LNCAP (cell line): Measurements from ENCODE around the gene TP53I11.

Source experiments
- TF ChIP-seq, protein P1 (sequence below): fragments of 450-650 bp; IDR thresholded peaks from 2 replicates; pipeline ENCODE4 v1.5.1; 2017; ENCODE audit warnings: mild to moderate bottlenecking

TP53I11 gene

DNA sequence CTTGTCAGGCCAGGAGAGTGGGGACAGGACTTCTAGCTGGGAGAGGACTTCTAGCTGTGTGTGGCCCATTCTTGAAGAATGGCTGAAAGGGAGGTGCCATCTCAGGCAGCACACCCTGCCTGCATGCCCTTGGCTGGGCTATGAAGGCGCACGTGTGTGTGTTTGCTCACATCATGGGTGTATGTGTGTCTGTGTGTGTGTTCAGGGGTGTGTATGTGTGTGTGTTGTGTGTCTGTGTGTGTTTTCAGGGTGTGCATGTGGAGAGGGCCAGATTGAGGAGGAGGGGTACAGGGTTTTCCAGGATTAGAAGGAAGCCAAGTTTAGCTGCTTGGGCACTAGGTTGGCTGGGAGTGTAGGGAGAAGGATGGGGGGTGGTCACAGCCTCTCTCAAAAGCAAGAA, 16.6 kb downstream of the TP53I11 start:
- TF ChIP-seq, protein P1, sequence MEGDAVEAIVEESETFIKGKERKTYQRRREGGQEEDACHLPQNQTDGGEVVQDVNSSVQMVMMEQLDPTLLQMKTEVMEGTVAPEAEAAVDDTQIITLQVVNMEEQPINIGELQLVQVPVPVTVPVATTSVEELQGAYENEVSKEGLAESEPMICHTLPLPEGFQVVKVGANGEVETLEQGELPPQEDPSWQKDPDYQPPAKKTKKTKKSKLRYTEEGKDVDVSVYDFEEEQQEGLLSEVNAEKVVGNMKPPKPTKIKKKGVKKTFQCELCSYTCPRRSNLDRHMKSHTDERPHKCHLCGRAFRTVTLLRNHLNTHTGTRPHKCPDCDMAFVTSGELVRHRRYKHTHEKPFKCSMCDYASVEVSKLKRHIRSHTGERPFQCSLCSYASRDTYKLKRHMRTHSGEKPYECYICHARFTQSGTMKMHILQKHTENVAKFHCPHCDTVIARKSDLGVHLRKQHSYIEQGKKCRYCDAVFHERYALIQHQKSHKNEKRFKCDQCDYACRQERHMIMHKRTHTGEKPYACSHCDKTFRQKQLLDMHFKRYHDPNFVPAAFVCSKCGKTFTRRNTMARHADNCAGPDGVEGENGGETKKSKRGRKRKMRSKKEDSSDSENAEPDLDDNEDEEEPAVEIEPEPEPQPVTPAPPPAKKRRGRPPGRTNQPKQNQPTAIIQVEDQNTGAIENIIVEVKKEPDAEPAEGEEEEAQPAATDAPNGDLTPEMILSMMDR = no peak

DNA sequence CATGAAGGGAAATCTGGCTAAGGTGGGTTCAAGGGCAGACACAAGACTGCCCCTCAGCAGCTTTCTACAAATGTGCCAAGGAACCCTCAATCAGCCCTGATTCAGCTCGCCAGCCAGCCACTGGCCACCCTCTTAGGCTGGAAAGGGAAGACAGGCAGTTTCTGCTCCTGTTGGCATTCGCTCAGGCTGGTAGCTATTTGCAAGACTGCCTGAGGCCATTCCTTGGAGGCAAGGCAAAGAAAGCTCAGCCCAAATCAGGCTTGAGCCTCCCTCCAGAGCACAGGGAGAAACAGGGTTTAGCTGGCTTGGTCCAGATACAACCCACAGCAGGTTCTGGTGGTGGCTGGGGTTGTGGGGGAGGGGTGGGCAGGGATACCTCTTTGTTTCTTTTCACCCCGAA, 19.2 kb downstream of the TP53I11 start:
- TF ChIP-seq, protein P1 = no peak

DNA sequence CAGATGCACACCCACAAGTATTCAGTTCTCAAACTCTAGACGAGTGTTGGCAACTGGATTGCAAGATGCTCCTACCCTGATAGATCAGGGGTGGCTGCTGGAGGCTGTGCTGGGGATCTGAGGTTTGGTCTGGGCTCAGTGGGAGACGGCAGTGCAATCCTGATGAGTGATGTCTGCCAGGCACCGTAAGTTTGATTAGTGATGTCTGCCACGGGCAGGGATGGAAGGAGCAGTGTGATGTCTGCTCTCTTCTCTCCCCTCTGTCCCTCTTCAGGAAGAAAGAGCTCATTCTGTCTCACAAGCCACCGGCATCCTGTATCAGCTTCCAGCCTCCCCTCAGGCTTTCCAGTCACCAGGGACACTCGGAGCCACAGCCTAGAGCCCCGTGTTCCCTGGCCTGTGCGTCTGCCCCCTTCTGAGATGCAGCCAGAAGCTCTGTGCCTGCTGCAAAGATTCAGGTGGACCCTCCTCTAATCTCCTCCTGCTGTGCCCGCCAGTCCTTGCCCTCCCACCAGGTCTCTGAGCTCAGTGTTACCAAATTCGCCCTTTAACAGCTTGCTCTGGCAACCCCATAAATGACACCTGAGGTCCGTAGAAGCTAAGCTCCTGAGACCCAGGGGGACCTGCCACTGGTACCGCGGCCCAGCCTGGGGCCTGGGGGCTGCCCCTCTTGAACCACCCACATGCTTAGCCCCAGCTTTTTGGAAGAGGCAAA, 19.9 kb downstream of the TP53I11 start:
- TF ChIP-seq, protein P1 = no peak

DNA sequence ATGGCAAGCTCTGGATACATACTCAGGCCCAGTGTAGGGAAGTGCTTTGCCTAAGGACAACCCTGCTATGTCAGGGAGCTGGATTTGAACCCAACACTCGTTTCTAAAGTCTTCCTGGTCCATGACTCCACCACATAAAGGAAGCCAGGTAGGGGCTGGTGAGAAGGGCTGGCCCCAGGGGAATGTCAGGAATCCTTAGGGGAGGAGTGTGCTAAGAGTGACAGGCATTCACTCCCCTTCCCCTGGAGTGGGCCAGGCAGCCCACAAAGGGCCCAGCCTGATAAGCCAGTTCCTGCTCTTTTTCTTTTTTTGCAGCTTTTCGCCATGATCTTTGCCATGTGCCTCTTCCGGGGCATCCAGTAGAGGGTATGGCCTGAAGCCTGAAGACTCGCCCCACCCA, 21.9 kb downstream of the TP53I11 start:
- TF ChIP-seq, protein P1 = no peak

DNA sequence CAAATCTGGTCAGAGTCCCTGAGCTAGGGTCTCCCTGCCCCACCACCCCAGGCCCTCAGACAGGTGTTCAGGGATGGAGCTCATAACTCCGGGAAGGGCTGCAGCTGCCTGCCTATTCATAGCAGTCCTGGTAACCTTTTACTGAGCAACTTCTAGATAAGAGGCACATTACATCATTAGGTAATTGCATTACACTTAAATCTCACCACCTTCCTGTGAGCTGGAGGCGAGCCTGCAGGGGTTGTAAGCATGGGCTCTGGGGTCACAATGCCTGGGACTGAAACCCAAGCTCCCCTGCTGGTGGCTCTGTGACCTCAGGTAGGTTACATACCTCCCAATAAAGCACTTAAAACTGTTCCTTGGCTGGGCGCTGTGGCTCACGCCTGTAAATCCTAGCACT, 22.5 kb downstream of the TP53I11 start:
- TF ChIP-seq, protein P1 = no peak

DNA sequence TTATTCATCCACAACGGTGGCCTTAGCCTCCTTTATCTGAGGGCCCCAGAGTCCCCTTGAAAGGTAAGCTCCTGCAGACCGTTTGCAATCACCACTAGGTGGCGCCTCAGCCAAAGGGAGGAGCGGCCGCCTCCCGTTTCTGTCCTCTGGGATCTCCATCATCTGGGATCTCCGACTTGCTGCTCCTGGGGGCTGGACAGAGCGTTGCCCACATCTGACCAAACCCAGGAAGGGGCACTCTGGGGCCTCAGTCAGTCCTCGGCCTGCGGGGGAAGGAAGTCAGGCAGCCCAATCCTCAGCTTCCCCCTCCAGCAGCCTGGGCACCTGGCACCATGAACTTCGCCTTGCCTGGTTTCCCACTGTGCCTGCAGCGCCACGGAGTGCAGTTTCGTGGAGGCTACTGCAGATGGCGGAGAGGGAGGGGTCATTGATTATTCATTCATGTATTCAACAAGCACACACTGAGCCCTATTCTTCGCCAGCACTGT, 23.5 kb downstream of the TP53I11 start:
- TF ChIP-seq, protein P1 = peak; percentile 93

DNA sequence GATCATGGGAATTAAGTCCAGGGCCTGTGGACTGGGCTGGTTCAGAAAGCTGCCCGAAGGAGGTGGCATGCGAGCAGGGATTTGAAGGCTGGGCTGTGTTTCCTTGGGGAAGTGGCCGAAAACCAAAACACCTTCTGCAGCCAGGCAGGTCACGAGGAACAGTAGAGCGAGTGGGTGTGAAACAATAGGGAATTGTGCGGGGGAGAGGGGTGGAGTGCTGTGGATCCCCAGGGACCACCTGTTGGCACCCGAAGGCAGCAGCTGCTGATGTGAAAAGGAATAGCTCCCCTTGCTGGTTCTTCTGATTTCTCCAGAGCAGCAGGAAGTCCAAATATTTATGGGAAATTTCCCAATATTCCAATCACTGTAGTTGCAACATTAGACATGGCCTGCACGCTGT, 24.6 kb downstream of the TP53I11 start:
- TF ChIP-seq, protein P1 = no peak
